ENCODE results near the gene NXN. TPM values are rescaled to one million over a fixed set of nuclear protein-coding genes. Genes with fewer than 3 reads are reported as not detected.

The NXN gene
- polyA plus RNA-seq (ENCODE audit: insufficient read length), result 32.7 TPM
- long read RNA-seq, donor 1, transcript NXN-201 (8 exons, 3,036 nt), result major isoform, 20 of 23 reads
- long read RNA-seq, donor 1, partial matches to known transcripts, result 0 of 23 reads
- long read RNA-seq, donor 1, other reads (novel, unspliced or antisense), result 0 of 23 reads
- long read RNA-seq, donor 2, transcript NXN-201 (8 exons, 3,036 nt), result major isoform, 9 of 10 reads
- long read RNA-seq, donor 2, partial matches to known transcripts, result 0 of 10 reads
- long read RNA-seq, donor 2, other reads (novel, unspliced or antisense), result 0 of 10 reads
- long read RNA-seq, donor 3, transcript NXN-201 (8 exons, 3,036 nt), result major isoform, 7 of 9 reads
- long read RNA-seq, donor 3, partial matches to known transcripts, result 0 of 9 reads
- long read RNA-seq, donor 3, other reads (novel, unspliced or antisense), result 0 of 9 reads
- long read RNA-seq, donor 4, partial matches to known transcripts, result 0 of 1 reads
- long read RNA-seq, donor 4, other reads (novel, unspliced or antisense), result 0 of 1 reads
- long read RNA-seq, donor 5, transcript NXN-201 (8 exons, 3,036 nt), result major isoform, 10 of 12 reads
- long read RNA-seq, donor 5, partial matches to known transcripts, result 0 of 12 reads
- long read RNA-seq, donor 5, other reads (novel, unspliced or antisense), result 0 of 12 reads
- long read RNA-seq, donor 6, transcript NXN-201 (8 exons, 3,036 nt), result major isoform, 14 of 17 reads
- long read RNA-seq, donor 6, partial matches to known transcripts, result 0 of 17 reads
- long read RNA-seq, donor 6, other reads (novel, unspliced or antisense), result 0 of 17 reads
- long read RNA-seq, donor 7, transcript NXN-201 (8 exons, 3,036 nt), result major isoform, 12 of 14 reads
- long read RNA-seq, donor 7, partial matches to known transcripts, result 0 of 14 reads
- long read RNA-seq, donor 7, other reads (novel, unspliced or antisense), result 0 of 14 reads
- long read RNA-seq, donor 8, partial matches to known transcripts, result 0 of 2 reads
- long read RNA-seq, donor 8, other reads (novel, unspliced or antisense), result 0 of 2 reads

DNA sequence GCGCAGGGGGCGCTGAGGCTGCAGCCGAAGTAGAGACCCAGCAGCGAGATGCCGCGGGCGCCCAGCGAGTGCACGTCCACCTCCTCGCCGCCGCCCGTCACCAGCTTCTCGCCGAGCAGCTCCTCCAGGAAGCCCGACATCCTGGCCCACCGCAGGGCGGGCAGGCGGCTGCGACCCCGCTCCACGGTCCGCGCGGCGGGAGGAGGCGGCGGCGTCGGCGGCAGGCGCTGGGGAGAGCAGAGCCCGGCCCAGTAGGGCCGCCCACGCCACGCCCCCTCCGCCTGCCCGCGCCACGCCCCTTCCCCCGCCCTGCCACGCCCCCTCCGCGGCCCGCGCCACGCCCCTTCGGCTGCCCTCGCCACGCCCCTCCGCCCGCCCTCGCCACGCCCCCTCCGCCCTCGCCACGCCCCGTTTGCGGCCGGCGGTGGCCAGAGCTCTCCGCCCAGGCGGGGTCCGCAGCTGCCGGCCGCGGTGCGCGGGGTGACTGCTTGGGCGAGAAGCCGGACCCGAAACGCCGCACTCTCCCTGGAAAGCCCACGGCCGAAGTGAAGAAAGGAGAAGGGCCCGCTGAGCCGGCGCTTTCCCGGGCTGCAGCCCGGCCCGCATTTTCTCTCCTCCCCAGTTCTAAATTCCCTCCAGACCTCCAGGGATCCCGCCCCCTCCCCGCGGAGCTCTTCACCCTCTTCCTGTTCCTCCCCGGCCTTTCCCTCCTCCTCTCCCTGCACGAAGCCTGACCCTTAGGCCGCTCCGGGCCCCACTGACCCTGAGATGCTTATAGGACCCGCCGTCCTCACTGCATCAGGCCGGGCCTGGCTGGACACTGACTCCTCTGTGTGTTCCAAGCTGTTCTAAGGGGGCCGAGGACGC lies at the start of gene NXN:
Gene NXN, minus strand, starts transcription at position 238 of the 867 bp plus-strand sequence.
- peak; percentile 73 for DNase-seq

DNA sequence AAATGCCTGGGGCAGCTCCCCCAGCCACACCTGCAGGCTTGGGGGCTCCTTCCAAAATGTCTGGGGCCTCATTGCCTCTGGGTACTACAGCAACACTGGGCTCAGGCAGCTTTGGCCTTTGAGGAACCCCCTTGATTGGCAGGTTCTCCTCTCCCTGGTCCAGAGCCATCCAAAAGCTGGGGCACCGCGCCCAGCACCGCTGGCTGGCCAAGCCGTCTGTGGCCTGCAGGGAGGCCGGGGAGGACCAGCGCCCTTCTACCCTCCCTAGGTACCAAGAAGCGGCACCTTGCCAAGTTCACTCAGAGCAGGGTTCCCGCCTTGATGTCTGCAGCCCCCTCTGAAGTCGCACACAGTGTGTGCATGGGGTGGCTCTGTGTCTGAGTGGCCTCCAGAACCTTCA lies 47.5 kb upstream of the NXN start:
- DNase-seq, result no peak

DNA sequence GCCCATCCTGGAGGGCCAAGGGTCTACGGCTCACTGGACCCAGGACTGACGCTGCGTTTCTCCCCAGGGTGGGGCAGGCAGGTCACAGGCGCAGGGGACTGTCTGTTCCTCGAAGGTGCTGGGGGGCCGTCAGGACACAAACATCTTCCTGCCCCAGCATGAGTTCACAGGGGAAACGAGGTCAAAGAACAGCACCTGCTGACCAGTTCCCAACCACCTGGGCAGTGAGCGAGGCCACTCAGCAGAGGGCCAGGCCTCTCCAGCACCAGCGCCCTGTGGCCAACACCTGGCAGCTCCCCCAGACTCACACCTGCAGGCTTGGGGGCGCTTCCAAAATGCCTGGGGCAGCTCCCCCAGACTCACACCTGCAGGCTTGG lies 47.0 kb upstream of the NXN start:
- no peak for DNase-seq

DNA sequence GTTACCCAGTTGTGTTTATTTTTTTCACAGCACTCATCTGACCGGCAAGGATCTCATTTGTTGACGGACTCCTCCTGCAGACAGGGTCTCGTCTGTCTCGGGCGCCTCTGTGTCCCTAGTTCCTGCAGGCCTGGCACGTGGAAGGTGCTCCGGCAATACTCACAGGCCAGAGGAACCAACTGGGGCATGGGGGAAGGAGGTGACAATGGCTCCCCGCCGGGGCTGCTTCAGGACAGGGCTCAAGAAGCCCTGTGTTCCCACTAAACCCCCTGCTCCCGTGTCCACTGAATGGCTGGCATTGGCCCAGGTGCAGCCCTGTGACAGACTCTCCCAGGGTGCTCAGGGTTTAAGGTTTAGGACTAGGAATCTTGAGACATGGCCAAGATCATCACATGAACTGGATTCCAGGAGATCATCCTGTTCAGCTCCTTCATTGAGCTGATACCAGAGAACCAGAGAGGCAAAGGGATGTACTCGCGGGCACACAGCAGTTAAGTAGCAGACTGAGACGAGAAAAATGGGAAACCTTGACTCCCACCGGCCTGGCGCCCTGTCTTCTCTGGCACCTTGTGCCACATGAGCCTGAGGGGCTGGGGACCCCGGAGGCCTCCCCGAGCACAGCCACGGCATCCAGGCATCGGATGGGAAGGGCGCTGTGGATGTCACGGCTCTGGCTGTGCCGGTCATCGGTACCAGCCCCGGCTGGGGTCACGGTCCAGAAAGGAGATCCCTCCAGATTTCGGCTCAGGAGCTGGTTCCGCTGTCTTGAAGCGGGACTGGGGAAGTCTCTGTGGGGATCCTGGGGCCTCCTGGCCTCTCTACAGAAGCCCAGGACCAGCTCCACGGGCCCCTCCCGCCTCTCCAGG lies 46.4 kb upstream of the NXN start:
- DNase-seq, result no peak

DNA sequence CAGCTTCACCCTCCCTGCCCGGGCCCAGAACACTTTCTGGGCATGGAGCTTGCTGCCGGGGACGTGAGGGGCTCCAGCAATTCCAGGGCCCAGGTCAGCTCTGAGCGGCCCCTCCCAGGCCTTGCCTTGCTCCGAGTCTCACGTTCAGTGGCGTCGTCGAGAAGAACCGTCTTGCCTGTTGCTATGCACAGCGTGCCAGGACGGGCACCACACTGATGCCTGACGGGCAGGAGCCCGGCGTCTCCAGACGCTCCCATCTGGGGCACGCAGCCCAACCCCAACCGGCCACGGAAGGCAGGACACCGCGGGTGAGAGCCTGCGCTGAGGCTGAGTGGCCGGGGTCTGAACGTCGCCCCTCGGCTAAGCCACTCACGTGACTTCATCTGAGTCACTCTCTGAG lies 44.5 kb upstream of the NXN start:
- DNase-seq, result no peak

DNA sequence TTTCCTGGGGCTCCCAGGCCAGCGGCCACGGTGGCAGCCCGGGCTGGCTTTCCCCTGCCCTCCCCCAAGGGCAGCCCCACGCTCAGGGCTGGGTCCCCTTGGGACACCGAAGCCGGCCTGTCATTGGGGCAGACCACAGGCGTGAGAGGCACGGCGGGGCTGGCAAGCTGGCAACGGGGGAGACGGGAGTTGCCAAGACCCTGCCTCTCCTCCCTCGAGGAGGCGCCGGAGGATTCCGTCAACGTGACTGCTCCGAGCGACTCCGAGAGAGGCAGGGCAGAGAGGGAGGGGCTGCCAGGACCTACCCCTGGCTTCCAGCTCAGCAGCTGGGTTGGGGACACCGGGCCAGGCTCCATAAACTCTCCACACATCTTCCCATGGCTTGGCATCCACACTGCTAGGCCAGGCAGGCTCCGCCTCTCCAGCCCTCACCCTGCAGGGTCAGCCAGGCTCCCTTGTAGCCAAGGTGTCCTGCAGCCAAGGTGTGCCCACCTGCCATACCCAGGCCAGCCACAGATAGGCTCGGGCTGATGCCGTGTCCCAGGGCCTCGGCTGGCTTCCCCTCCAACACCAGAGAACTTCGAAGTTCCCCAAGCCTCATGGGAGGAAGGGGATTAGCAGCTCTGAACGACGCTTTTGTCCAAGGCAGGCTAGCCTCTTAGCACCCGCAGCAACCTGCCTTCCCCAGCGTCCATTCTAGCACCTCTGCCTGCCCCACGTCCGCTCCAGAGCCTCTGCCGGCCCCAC lies 42.9 kb upstream of the NXN start:
- DNase-seq, result no peak

DNA sequence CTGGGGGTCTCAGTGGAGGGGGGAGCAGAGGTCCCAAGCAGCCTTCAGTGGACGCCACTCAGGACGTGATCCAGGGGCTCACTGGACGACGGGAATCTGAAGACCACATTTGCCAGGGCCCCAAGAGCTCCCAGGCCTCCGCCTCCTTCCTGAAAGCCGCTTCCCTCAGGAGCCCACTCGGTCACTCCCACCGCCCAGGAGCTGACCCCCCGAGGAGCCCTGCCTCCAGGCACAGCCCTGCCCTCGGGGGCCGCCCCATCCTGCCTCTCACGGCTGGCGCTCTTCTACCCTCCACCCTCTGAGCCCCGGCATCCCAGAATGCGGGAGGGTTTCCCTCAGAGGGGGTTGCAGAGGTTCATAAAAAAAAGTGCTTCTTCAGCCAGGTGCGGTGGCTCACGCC lies 41.6 kb upstream of the NXN start:
- no peak for DNase-seq

DNA sequence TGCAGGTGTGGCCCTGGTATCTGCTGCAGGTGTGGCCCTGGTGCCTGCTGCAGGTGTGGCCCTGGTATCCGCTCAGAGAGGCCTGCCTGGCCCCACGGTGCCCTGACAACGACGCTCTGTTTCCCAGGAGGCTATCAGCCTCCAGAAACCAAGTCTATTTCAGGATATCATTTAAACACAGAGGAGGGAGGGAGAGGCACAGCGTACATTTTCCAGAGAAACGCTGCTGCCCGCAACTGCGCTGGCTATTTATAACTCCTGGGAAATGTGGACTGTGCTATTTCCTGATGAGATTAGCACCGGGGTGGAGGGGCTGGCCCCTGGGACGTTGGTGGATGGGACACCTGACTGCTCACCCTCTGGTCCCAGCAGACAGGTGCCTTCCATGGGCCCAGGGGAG lies 39.9 kb upstream of the NXN start:
- DNase-seq, result no peak

DNA sequence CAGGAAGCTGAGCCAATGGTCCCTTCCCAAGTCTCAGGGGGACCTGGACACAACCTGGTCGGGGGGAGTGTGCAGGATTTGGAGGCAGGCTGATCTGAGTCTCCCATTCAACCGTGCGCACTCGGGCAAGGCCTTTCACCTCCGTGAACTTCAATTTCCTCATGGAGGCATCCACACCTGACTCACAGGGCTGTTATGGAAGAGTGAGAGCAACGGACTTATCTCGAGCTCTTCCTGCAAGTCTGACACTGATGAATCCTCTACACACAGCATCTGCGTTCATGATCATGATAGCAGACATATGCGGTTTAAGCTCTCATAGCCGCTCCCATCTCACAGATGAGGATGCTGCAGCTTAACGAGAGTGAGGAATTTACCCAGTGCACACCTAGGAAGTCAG lies 39.0 kb upstream of the NXN start:
- no peak for DNase-seq

DNA sequence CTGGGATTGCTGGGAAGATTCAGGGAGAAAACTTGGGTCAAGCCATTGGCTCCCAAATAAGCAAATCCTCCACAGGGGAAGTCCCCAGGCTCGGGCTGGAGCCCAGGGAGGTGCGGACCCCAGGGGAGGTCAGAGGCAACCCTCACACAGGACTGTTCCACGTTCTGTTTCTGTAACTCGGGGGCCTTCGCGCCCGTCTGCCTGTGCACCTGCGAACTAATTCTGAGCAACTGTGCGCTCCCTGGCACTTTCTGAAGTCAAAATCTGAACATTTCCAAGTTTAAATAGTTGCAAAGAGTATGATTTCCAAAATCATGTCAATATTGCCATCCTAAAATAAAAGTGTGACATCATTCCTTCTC lies 34.1 kb upstream of the NXN start:
- no peak for DNase-seq

DNA sequence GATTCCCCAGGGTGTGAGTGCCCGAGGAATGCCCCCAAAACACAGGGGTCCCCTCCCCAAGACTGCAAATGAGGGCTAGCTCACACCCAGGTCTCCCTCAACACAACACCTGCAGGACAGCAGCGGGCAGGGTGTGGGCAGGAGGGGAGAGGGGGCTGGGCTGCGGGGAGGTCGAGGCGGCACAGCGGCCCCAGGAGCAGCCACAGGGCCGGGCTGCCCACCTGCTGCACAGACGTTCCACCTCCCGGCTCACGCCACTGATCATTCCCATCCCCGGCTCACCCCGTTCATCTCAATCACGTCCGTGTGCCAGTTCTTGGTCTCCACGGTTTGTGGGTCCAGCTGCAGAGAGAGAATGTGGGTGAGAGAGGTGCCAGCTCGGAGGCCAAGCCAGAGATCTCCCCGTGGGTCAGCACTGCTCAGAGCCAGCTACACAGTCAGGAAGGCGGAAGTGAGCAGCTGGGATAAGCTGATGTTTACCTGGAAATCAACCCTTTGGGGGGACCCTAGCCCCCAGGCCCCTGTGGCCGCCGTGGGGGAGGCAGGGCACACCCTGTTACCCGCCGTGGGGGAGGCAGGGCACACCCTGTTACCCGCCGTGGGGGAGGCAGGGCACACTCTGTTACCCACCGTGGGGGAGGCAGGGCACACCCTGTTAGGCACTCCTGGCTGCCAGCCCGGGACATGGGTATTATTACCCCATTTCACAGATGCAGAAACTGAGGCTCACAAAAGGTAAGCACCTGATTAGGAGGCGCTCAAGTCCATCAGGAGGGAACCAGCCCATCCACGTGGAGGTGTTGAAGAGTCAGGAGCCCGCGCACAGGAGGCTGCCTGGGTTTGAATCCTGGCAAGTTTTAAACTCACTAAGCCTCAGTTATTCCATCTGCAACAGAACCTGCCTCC lies 33.5 kb upstream of the NXN start:
- no peak for DNase-seq

DNA sequence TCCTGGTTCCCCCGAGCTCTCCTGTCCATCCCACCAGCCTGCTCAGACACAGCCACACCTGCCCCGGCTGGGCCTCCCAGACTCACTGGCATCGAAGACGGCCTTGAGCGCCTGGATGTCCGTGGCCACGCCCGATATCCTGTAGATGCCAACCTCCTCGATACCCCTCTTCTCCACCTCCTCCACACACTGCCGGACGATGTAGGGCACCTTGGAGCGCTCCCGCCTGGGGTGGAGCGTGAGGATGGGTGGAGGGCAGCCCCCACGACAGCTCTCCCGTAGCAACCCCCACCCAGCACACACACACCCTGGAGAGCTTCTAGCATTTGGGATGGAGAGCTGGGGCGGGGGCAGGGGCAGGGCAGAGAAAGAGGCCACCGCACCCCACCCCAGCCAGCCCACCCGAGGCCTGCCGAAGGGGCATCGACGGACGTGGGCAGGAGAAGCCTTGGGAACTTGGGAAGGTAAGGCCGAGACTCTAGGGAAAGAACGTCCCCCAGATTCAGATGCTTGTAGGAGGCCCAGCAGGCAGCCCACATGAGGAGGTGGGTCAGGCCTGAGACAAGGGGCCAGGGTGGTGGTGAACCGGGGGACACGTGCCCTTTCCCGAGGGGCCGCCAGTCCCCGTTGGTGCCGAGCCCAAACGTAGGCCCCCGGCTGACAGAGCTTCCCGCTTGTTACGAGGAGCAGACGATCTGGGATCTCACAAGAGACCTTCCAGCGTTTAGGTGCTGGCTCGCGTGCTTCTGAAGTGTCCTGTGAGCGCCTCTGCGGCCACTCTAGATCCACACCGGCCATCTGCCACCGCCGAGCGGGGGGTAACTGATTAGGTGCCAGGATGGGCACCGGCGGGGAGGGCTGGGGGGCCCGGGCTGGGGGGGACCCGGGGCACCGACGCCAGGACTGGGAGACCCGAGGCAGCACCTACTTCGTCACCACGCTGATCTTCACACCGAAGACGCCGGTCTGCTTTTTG lies 32.5 kb upstream of the NXN start:
- DNase-seq, result no peak

DNA sequence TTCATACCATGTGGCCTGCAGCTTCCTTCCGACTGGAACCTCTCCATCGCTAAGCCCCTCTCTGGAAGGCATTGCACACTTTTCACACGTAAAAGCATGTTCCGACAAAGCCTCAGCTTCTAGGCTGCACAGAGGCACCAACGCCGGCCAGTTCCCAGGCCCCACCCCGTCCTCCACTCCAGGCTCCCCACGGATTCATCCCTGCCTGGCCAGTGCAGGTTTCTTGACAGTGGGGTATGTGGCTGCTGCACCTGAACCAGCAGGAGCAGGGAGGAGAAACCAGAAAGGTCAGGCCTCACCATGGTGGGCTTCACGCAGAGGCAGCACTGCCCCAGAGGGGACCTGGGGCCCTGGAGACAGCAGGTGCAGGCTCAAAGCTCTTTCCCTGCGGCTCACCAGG lies 31.6 kb upstream of the NXN start:
- no peak for DNase-seq

DNA sequence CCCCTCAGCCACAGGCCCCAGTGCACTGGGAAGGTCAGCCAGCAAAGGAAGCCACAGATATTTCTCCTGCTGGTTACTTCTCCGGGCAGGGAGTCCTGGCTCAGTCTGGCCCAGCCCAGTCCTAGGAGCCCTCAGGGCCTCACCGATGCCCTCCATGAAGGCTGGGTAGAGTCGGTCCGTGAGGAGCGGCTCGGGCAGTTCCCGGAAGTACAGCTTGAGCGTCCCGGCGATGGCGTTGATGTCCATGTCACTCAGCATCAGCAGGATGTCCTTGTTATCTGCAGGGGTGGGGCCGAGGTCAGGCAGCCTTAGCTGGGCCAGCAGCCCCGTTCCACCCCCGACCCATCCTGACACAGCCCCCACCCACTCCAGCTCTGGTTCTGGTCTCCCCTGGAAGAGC lies 31.0 kb upstream of the NXN start:
- no peak for DNase-seq

DNA sequence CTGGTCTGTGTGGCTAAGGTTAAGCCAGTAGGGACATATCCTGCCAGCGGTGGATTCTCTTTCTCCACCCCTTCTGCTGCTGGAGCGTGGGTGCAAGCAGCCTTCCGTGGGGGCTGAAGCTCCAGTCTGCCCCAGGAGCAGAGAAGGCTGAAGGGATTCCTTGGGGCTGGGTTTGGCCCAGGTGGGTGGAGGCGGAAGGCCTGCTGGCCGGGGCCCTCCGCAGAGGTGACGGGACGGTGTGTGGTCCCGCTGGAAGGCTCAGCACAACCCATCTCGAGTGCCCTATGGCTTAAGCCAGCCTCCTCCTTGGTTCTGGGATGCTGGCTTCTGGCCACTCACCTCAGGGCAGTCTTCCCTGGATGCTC lies 30.5 kb upstream of the NXN start:
- no peak for DNase-seq

DNA sequence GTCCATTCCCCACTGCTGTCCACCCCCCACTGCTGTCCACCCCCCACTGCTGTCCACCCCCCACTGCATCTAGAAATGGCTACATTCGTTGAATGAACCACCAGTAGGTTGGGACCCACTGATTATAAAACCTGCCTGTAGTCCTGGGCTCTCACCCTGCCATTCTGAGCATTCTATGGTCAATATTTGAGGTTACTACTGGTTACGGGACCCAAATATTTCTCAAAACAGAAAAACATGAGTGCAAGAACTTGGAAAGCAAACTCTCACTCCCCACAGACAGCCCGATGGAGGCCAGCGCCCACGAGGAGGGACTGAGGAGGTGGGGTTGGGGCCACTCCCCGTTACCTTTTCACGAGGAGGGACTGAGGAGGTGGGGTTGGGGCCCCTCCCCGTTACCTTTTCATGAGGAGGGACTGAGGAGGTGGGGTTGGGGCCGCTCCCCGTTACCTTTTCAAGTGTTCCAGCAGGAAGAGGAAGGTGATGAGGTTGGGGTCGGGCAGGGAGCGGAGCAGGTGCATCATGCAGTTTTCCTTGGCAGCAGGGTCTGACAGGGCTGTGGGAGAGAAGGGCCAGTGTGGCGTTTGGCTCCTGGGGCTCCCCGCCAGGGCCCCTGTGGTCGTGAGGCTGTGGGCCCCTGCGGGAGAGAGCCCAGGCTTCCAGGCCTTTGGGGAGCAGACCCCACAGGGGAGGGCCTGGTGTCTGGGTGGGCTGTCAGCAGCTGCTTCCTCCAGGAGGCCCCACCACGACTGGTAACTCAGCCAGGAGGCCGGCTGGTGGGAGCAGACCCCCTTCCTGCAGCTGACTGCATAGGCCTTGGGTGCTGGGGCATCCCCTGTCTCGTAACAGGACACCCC lies 29.9 kb upstream of the NXN start:
- DNase-seq, result no peak
